CD4-positive, alpha-beta T cell treated with Interleukin-4 for 4 hours (primary cell): ENCODE results near the gene HOXA10.

Source experiments
- DNase-seq: peaks from one replicate; pipeline ENCODE4 v3.0.0-alpha.2; 2020

The HOXA10 gene

DNA sequence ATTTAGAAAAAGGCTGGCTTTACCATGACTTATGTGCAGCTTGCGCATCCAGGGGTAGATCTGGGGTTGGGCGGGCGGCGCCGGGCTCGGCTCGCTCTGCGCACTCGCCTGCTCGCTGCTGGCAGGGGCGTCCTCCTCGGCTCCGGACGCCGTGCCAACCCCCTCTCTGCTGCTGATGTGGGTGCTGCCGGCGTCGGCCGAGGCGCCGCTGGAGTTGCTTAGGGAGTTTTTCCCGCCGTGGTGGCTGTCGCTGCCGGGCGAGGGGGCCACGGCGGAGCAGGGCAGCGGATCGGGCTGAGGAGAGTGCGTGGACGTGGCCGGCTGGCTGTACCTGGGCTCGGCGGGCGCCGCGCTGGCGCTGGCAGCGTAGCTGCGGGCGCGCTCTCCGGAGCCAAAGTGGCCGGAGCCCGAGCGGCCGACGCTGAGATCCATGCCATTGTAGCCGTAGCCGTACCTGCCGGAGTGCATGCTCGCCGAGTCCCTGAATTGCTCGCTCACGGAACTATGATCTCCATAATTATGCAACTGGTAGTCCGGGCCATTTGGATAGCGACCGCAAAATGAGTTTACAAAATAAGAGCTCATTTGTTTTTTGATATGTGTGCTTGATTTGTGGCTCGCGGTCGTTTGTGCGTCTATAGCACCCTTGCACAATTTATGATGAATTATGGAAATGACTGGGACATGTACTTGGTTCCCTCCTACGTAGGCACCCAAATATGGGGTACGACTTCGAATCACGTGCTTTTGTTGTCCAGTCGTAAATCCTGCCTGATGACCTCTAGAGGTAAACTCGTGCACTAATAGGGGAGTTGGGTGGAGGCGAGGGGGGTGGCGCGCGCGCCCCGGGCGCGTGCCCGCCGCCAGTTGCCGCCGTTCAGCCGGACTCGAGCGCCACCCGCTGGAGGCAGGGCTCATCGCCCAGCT lies 30.8 kb downstream of the HOXA10 start, which contains the start of gene HOXA5:
HOXA5 (minus strand) TSS at position 659 of the 927 bp plus-strand sequence; CDS start at position 585, 74 bp downstream.
- no peak for DNase-seq

DNA sequence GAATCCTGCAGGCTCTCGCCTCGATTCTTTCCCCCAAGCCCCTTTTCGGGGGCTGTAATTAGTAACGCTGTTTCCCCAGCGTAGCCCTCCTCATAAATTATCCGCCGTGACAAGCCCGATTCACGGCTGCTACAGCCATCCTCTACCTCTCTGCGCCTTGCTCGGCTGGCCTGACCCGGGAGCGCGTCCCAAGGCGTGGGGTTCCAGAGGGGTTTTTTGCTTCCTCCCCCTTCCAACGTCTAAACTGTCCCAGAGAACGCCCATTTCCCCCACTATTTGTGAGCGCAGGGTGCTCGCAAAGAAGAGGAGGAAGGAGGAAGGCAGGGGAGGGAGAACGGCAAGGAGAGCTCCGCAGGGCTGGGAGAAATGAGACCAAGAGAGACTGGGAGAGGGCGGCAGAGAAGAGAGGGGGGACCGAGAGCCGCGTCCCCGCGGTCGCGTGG lies 31.5 kb downstream of the HOXA10 start:
- DNase-seq, result no peak

DNA sequence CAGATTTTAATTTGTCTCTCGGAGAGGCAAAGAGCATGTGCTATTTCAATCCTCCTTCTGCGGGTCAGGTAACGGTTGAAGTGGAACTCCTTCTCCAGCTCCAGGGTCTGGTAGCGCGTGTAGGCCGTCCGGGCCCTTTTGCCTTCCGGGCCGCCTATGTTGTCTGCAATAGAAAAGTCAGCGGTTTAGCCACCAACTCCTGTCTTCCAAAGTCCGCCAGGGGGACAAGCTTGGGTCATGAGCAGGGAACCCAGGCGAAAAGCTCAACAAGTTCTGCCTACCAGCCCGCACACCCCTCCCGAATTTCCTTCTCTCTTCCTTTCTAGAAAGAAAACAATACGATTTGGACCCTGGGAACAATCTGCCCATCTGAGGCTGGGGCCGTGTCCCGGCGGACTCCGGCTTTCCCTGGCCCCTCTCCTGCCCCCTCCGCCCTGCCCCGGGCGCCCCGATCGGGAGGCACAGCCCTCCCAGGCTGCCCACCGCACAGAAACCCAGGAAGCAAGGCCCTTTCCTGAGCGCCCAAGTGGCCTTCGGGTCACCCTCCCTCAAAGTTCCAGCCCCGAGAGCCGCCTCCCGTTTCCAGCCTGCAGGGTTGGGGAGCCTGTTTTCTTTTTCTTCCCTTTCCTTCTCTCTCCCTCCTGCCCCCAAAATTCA lies 32.1 kb downstream of the HOXA10 start:
- no peak for DNase-seq

DNA sequence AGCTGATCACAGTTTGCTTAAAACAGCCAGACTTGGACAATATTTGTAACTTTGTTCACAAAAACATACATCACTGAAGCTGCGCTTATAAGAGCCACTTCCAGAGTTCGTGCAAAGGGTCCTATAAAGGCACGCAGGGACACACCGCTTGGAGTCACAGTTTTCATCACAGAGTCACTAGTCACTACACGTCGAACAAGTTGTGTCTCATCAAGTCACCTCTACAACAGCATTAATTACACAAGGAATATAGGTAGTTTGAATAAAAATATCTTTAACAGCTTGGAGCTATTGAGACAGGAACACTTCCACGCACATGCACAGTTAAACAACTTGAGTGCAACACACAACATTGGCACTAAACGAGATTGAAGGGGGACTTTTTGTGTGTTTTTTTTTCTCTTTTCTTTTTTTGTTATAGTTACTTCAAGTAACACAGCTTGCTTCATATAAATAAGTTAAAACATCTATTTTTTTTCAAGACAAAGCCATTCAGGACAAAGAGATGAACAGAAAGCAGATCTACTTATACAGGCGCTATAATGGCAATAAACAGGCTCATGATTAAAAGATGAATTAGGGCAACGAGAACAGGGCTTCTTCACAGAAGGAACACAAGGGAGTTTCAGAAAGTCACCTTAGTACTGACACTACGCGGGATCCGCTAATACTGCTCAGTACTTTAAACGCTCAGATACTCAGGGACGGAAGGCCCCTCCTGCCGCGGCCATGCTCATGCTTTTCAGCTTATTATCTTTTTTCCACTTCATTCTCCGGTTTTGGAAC lies 32.8 kb downstream of the HOXA10 start:
- no peak for DNase-seq

DNA sequence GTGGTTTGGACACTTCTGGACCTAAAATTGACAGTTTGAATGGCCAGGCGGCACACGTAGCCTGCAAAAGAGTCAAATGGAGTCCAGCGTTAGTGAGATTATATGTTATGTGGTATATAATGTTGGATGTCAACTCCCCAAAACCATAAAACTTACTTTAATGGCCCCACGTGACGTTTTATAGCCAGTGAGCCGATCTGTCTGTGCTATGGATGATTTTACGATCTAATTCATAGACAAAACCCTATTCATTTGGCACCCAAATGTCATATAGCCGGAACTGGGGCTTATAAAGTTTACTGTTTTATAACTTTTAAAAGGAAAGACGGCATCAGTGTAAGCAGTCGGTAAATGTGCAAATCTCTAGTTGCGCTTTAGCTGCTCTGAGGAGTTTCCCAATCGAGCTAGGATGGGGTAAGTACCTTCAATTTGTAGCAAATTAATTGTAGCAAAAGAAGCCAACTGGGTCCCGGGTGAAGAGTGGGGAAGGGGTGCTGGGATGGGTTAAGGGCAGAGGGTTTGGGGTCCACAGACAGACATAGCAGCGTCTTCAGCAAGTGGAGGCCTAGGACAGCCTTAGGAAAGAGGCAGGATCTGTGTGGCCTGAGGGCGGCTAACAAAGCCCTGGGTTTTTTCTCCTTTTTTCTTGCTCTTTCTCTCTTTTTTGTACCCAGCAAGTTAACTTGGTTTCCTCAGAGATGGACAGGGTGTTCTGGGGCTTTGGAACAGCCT lies 33.8 kb downstream of the HOXA10 start:
- DNase-seq, result no peak

DNA sequence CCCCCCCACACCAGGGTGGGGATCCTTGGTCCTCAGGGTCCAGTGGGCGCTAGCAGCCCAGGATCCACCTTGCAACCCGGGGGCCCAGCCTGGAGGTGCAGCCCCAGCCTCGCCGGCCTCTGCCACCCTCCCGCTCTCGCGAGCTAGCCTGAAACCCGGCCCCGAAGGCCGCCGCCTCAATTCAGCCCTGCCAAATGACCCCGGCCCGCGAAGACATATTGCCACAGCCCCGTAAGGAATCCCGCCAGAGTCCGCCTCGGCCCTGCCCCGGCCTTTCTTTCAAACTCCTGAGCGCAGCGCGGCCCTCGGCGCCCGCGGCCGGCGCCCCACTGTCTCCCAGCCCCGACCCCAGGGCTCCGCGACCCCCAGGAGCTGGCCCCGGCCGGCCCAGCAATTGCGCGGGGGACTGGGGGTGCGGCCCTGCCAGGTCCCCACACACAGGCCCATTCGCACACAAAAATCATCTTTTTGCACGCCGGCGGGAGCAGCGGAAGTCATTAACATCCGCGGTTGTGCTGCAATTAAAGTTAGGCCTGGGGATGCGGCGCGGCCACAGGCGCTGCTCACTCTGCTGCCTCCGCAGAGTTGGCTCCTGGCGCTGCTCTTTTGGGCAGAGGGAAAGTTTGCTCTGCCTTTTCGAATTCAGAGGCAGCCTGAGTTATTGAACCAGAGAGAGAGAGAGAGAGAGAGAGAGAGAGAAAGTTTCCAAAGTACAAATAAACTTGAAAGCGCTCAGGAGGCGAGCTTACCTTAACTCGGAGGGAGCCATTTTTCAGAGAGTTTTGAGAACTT lies 34.6 kb downstream of the HOXA10 start:
- DNase-seq, result no peak

DNA sequence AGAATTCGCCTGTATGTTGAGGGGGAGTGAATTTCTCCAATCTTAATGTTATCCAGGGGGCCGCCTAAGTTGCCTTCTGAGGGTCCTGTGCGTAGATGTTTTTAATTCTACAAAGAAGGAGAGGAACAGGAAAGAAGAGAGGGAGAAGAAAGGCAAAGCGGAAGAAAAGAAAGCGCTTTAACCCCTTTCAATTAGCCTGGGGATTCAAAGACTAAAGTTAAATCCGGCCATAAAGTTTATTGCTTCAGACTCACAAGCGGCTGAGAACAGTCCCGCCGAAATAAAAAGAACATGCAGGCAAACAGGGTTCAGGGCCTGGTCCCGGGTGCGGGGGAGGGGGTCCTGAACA lies 35.2 kb downstream of the HOXA10 start:
- DNase-seq, result no peak

DNA sequence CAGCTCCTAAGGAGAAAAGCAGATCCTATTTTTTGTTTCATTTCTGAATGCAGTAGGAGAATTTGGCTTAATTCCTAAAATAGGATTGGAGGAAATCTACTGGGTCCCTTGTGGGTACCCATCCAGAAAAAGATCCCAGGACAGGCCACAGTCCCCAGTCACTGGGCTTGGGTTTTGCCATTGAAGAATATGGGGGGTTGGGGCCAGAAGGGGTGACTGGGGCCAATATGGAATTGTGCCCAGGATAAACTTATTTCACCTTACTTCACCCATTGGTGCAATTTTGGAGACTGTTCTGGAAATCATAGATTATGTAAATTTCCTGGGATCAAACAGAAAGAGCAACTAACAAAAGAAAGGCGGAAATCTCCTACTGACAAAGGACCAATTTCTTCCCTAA lies 35.6 kb downstream of the HOXA10 start:
- no peak for DNase-seq

DNA sequence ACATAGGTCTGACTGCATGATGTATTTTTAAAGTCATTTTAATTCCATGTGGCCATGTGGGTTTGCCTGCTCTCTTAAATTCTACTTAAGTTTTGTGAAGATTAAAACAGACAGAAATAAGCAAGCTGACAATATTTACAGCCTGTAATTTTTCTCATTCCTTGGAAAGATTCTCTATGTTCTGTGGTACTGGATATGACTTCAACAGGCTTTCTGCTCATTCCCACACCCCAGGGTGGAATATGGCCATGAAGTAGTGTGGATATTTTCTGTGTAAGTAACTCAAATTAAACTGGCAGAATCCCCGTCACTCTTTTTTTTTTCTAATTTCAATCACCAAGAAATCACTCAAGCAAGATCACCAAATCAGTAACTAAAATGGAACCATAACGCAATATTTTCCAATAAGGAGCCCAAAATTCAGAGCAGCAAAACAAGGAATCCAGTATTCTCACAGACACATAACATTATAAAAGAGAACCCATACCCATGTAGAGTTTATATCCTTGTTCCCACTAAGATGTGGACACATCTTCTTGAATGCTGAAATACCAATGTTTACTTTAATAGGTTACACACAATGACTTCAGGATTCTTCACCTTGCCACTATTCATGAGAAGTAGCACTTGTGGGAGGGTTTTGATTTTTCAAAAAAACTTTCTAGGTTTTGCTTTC lies 36.3 kb downstream of the HOXA10 start:
- DNase-seq, result no peak

DNA sequence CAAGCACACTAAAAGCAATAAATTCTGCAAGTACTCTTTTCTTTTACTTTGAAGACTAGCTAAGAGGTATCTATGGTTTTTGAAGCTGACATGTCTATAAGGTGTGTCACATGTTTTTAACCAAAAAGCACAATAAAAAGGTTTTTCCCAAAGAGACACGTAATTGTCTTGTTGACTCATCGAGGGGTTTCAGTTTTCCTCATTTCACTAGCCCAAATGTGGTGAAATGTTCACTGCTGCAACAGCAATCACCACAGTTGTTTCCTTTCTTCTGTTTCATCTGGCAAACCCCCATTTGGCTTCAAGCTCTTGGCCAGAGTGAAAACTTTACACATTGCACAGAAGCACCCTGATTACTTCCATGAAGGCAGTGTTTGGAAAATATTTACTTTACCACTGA lies 39.7 kb downstream of the HOXA10 start:
- no peak for DNase-seq

DNA sequence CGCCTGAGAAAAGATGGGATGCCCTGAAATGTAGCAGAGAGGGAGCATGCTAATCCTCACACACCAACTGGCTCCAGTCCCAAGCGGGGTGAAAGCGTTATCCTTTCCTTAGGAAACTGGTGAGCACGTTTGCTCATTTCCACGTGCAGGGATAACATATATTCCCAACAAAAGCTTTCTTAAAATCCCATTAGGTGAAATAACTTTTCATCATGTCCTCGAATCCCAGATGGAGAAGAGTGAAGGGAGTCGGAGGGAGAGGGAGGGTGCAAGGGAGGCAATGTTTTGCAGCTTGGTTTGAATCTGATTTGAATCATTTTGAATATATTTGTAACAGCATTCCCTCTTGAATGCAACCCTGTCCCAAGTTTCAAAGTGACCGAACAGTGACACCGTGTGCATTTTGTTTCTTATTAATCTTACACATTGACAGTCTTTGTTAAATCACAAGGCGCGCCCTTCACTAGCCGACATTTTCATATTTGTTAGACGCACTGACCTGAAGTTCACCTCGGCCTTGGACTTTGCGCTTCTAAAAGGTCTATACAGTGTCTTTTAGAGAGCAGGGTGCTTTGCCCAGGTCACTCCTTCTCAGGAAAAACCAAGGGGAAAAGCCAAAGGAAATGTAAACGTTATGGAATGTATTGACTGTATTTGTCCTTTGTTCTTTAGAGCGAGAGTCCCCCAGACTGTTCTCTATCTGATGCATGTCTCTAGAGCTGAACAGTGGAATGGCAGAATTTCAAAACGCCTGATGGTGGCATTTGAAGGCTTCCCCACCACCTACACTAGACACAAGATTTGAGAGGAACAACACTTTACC lies 40.5 kb downstream of the HOXA10 start:
- no peak for DNase-seq

DNA sequence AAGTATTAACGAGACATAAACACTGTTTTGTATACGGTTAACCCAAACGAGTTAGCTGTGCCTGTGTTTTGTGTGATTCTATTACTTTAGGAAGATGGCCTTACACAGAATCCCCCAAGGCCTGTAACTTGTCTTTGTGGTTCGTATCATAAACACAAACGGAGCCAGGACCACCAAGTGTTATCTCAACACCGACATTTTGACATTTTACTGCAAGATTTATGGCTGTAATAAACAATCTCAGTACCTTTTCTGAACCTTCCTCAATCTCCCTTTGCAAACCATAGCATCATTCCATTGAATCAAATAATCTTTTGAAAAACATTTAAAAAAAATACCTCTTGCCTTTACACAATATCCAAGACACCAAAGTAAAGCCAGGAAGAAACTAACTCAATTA lies 41.1 kb downstream of the HOXA10 start:
- no peak for DNase-seq

DNA sequence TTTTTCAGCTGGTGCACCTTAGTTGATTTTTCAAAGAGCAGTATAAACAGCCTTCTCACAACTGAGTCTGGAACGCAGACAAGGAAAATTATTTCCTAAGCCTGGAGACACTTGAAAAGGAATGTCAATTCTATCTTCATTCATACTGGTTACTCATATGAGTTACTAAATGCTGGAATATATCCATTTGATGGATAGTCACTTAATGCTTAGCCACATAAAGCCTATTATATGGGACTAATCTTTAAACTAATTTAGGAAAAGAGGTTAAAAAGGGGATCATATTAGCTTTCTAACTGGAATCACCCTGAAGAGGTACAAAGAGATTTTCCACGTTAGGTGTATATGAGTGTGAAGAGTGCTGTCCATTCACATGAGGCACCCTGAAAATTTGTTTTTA lies 41.9 kb downstream of the HOXA10 start:
- no peak for DNase-seq

DNA sequence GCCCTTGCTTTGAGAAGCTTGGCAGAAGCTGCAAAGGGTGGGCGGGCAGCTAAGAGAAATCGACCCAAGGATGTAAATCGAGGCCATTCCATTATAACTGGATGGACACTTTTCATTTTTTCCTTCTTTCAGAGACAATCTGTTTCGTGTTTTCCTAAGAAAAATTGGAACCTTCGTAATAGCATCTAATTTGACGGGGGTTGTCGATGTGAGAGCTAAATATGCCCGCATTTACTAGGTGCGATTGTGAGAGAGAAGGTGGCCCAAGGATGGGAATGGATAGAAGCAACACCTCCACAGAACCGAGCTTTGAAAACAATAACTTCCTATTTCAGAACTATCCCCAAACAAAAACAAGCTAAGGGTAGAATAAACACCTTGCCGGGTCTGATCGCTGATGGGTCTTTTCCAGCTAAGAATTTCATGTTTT lies 42.7 kb downstream of the HOXA10 start:
- DNase-seq, result no peak

DNA sequence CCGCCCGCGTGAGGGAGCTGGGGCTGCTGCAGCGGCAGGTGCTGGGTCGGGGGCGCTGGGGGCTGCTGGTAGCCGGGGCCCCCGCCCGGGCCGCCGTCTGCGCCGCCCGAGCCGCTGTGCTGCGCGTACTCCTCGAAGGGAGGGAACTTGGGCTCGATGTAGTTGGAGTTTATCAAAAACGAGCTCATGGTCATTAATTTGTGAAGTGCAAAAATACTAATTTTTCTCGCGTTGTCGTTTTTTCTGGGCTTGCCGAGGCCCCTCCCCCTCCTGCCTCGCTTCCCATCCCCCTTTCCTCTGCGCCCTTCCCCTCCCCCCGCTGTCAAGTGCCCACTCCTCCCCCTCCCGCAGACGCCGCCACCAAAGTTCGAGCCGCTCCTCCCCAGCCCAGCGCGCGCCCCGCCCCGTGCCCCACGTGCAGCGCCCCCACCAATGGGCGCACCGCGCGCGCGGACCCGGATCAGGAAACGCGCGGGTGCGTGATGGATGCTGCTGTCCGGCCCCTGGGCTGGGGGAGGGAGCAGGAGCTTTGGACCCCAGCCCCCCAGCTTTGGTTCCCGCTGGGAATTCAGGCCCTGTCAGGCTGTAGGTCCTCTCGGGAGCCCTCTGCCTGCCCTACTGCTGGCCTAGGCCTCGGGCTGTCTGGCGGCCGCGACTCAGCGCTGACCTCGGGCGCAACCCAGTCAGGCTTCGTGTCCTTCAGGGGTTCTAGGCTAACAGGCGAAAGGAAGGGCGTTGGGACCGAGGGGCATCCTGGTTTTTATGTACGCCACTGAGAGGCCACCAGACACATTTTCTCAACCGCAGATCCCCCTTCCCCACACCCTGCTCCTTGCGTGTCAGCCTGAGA lies 43.4 kb downstream of the HOXA10 start, which contains the start of gene HOXA4:
HOXA4 (minus strand) TSS at position 218 of the 850 bp plus-strand sequence; CDS start at position 194, 24 bp downstream.
- DNase-seq, result peak; percentile 68

DNA sequence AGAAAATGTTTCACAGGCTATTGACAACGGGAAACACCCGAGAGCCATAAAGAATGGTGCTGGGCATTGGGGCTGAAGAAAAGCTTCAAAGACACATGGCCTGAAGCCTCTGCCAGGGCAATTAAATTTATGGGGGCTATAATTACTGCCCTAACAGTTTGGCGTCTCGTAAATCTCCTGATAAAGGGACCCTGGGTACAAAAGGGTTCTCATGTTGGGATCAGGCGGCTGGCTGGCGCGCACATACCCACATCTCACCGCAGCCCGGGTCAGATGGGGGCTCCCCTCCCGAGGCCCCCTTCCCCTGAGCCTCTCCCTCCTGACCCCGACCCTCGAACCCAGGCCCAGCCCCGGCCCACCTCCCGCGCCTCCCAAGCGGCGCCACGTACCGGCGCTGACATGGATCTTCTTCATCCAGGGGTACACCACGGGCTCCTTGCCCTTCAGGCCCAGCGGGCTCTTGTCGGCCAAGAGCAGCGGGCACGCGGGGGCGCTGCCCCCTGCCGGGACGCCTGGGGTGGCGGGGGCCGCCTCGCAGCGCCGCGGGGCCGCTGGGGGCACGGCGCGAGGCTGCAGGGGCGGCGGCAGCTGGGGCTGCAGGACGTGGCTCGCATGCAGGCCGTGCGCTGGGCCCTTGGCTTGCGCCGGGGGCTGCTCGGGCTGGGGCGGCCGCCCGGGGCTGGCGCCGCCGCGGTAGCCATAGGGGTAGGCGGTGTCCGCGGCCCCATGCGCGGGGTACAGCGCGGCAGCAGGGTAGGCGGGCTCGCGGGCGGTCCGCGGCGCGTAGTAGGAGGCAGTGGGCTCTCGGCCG lies 44.2 kb downstream of the HOXA10 start:
- no peak for DNase-seq

DNA sequence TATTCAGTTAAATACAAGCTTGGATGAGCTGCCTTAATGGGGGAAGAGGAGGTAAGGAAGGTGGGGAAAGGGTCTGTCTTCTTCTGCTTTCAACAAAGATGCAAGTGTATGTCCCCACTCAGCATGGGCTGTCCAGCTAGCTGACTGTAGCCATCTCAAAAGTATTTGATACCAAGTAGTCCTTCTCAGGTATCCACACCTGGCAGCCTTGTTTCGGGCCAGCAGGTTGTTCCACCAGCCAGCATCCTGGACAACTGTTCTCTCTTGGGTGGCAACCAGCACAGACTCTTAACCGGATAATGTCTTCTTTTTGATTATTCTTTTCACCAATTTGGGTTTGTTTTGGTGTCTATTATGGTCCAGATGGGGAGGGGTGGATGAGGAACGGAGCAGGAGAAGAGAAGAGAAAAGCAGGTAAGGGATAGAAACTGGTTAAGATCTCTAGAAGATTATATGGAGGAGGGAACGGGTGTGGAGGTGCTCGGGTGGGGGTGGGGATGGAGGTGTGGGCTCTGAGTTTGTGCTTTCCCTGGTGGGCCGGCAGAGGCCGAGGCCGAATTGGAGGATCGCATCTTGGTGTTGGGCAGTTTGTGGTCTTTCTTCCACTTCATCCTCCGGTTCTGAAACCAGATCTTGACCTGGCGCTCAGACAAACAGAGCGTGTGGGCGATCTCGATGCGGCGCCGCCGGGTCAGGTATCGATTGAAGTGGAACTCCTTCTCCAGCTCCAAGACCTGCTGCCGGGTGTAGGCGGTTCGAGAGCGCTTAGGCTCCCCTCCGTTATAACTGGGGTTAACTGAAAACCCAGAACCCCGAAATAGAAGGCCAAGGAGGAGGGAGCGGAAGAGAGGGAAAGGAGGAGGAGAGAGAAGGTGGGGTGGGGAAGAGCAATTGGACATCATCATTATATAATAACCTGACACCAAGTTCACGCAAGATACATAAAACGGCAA lies 45.1 kb downstream of the HOXA10 start:
- no peak for DNase-seq
